Loucy (cell line): Measurements from ENCODE around the gene LRRC14B.

Experiments used
- H2AFZ ChIP-seq: fragments of 200-600 bp; sonication (generic); 2 replicates; pipeline ENCODE4 v1.6.0; 2016; ENCODE audit warnings: antibody characterized with exemption, mild to moderate bottlenecking, low read length, moderate library complexity
- H3F3A ChIP-seq: fragments of 200-600 bp; 2 replicates; pipeline ENCODE4 v1.6.0; 2016; ENCODE audit warnings: antibody characterized with exemption, low read depth, mild to moderate bottlenecking
- H3K27me3 ChIP-seq: fragments of 200-600 bp; sonication (generic); 2 replicates; pipeline ENCODE4 v1.6.1; 2014; ENCODE audit warnings: low read length, mild to moderate bottlenecking; ENCODE audit not compliant: insufficient read depth, poor library complexity, severe bottlenecking
- H3K36me3 ChIP-seq: fragments of 200-600 bp; sonication (generic); 2 replicates; pipeline ENCODE4 v1.6.1; 2016; ENCODE audit warnings: low read length; ENCODE audit not compliant: insufficient read depth
- H3K4me1 ChIP-seq: fragments of 200-600 bp; sonication (generic); 2 replicates; pipeline ENCODE4 v1.5.1; 2014; ENCODE audit warnings: low read length, mild to moderate bottlenecking; ENCODE audit not compliant: insufficient read depth, poor library complexity, severe bottlenecking
- H3K4me2 ChIP-seq: fragments of 200-600 bp; sonication (generic); 2 replicates; pipeline ENCODE4 v1.6.0; 2014; ENCODE audit warnings: antibody characterized with exemption, low read length, low read depth, mild to moderate bottlenecking; ENCODE audit not compliant: poor library complexity, severe bottlenecking
- H3K4me3 ChIP-seq: fragments of 200-600 bp; sonication (generic); 2 replicates; pipeline ENCODE4 v1.5.1; 2014; ENCODE audit warnings: low read length, mild to moderate bottlenecking, mixed read lengths; ENCODE audit not compliant: poor library complexity, severe bottlenecking
- H3K79me2 ChIP-seq: fragments of 200-600 bp; sonication (generic); 2 replicates; pipeline ENCODE4 v1.6.1; 2014; ENCODE audit warnings: low read length; ENCODE audit not compliant: insufficient read depth
- H3K9ac ChIP-seq: fragments of 200-600 bp; sonication (generic); 2 replicates; pipeline ENCODE4 v1.6.0; 2014; ENCODE audit warnings: mild to moderate bottlenecking, low read depth, low read length, moderate library complexity; ENCODE audit not compliant: poor library complexity, severe bottlenecking
- H3K9me2 ChIP-seq: fragments of 200-600 bp; sonication (generic); replicated peaks from 2 replicates; pipeline ENCODE4 v1.6.1; 2016; ENCODE audit warnings: low read depth, low read length, mixed read lengths
- H3K9me3 ChIP-seq: fragments of 200-600 bp; sonication (generic); 2 replicates; pipeline ENCODE4 v1.6.1; 2014; ENCODE audit warnings: mild to moderate bottlenecking, antibody characterized with exemption, low read length, low read depth; ENCODE audit not compliant: insufficient read depth
- H4K20me1 ChIP-seq: fragments of 200-600 bp; sonication (generic); 2 replicates; pipeline ENCODE4 v1.6.0; 2014; ENCODE audit warnings: antibody characterized with exemption, low read length, mild to moderate bottlenecking; ENCODE audit not compliant: insufficient read depth, poor library complexity, severe bottlenecking
- CTCF ChIP-seq: fragments of 200-600 bp; sonication (generic); conservative IDR thresholded peaks from 2 replicates; pipeline ENCODE4 v1.5.1; 2014; ENCODE audit warnings: mild to moderate bottlenecking, antibody characterized with exemption, low read length
- EZH2phosphoT487 ChIP-seq: fragments of 200-600 bp; IDR thresholded peaks from 2 replicates; pipeline ENCODE4 v1.6.1; 2018; ENCODE audit warnings: antibody characterized with exemption, mild to moderate bottlenecking, moderate library complexity, borderline replicate concordance

The LRRC14B gene

GRCh38 chr5:166441-167372 is 24.6 kb upstream of the LRRC14B start:
- Histone ChIP-seq H3K9me2 (no peaks in the 10 kb centered on the region), H3K79me2 (no peaks in the 10 kb centered on the region), H4K20me1 (no peaks in the 10 kb centered on the region), H3K4me1 (peaks cover 13% of the 10 kb centered on the region), H3K9ac (no peak overlapping the region), H3K27me3 (no peaks in the 10 kb centered on the region), H2AFZ (no peak overlapping the region), H3K4me2 (no peak overlapping the region), H3F3A (no peaks in the 10 kb centered on the region; the same call in 1 of the 2 replicates), H3K9me3 (no peaks in the 10 kb centered on the region), H3K36me3 (no peaks in the 10 kb centered on the region), H3K4me3 (no peak overlapping the region)
- TF ChIP-seq EZH2phosphoT487 (no peak), CTCF (no peak)

DNA sequence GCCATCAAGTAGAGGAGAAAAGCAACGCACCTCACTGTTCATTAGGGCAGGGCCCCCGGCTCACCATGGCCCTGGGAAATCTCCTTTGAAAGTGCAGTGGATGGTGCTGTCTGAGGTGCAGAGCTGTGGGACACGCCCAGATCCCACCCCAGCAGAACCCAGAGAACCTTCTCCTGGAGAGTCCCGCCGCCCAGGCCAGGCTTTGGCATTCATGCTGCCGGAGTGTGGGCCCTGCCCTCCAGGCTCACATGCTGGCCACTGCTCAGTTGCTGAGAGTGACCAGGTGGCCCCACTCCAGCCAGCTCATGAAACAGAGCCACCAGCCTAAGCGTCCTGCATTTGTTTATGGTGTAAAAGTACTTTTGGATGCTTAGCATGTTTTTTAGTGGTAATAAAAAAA is 23.8 kb upstream of the LRRC14B start:
- H4K20me1 ChIP-seq = no peaks in the 10 kb centered on the region
- H3K9me2 ChIP-seq = no peaks in the 10 kb centered on the region
- H2AFZ ChIP-seq = no peak overlapping the region
- H3K9ac ChIP-seq = no peak overlapping the region
- H3K9me3 ChIP-seq = no peaks in the 10 kb centered on the region
- no peaks in the 10 kb centered on the region for H3K79me2 ChIP-seq
- H3F3A ChIP-seq = no peaks in the 10 kb centered on the region; the same call in 1 of the 2 replicates
- H3K4me2 ChIP-seq = no peak overlapping the region
- no peak for TF ChIP-seq CTCF
- TF ChIP-seq EZH2phosphoT487 = no peak
- H3K36me3 ChIP-seq = no peaks in the 10 kb centered on the region
- H3K4me3 ChIP-seq = no peak overlapping the region
- H3K4me1 ChIP-seq = peaks cover 6% of the 10 kb centered on the region
- H3K27me3 ChIP-seq = no peaks in the 10 kb centered on the region

- Histone ChIP-seq H3K4me2 (no peak overlapping the region), H3K36me3 (no peaks in the 10 kb centered on the region), H3K9me3 (no peaks in the 10 kb centered on the region), H4K20me1 (no peaks in the 10 kb centered on the region), H3K4me1 (no peaks in the 10 kb centered on the region), H3K79me2 (no peaks in the 10 kb centered on the region), H3K4me3 (no peak overlapping the region), H3K27me3 (no peaks in the 10 kb centered on the region), H3K9ac (no peak overlapping the region), H3F3A (no peaks in the 10 kb centered on the region; the same call in 1 of the 2 replicates), H3K9me2 (no peaks in the 10 kb centered on the region), H2AFZ (no peak overlapping the region)
- no peak for TF ChIP-seq CTCF
- TF ChIP-seq EZH2phosphoT487 = no peak
Measured at GRCh38 chr5:167982-168660, 23.2 kb upstream of the LRRC14B start.
